ENCODE data around the gene RTN4RL1. TPM values are rescaled to one million over a fixed set of nuclear protein-coding genes. Genes with fewer than 3 reads are reported as not detected.

Gene RTN4RL1
- total and polyA plus RNA-seq, 2 of the 13 experiments (the other 11 are each of a cell fraction or from before 2014, with no cell fraction given) = 0.01 TPM; not detected in 1

GRCh38 chr17:1997927-1998742 lies 27.0 kb downstream of the RTN4RL1 start (continued):
- TF ChIP-seq ARID4A (CRISPR knock-in tag; IDR thresholded peaks at IDR 0.05; ENCODE audit: borderline replicate concordance) = peak; percentile 75; the same call in 1 of the 2 replicates
- TF ChIP-seq DBP (CRISPR knock-in tag; IDR thresholded peaks at IDR 0.05; ENCODE audit: not compliant biosample characterization) = no peak
- no peak for TF ChIP-seq SMYD3 (CRISPR knock-in tag; IDR thresholded peaks at IDR 0.05)
- no peak for TF ChIP-seq ZNF343 (CRISPR knock-in tag; IDR thresholded peaks at IDR 0.05)
- no peak for TF ChIP-seq LBX2 (CRISPR knock-in tag; IDR thresholded peaks at IDR 0.05; ENCODE audit: borderline replicate concordance)
- TF ChIP-seq FOXM1 (CRISPR knock-in tag; IDR thresholded peaks at IDR 0.05) = no peak
- TF ChIP-seq, protein P1, sequence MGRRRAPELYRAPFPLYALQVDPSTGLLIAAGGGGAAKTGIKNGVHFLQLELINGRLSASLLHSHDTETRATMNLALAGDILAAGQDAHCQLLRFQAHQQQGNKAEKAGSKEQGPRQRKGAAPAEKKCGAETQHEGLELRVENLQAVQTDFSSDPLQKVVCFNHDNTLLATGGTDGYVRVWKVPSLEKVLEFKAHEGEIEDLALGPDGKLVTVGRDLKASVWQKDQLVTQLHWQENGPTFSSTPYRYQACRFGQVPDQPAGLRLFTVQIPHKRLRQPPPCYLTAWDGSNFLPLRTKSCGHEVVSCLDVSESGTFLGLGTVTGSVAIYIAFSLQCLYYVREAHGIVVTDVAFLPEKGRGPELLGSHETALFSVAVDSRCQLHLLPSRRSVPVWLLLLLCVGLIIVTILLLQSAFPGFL (CRISPR knock-in tag; IDR thresholded peaks at IDR 0.05) = no peak
- TF ChIP-seq JUND (CRISPR knock-in tag; IDR thresholded peaks at IDR 0.05) = no peak
- no peak for TF ChIP-seq AFF4 (CRISPR knock-in tag; IDR thresholded peaks at IDR 0.05)
- no peak for TF ChIP-seq CBX5 (CRISPR knock-in tag; IDR thresholded peaks at IDR 0.05; ENCODE audit: borderline replicate concordance)
- no peak for TF ChIP-seq ATM (IDR thresholded peaks at IDR 0.05; ENCODE audit: borderline replicate concordance)
- TF ChIP-seq NFRKB (IDR thresholded peaks at IDR 0.05) = no peak
- TF ChIP-seq KLF15 (CRISPR knock-in tag; IDR thresholded peaks at IDR 0.05; ENCODE audit: borderline replicate concordance) = no peak
- TF ChIP-seq GZF1 (CRISPR knock-in tag; IDR thresholded peaks at IDR 0.05) = no peak
- no peak for TF ChIP-seq ZNF225 (CRISPR knock-in tag; IDR thresholded peaks at IDR 0.05)
- no peak for TF ChIP-seq ZNF234 (CRISPR knock-in tag; conservative IDR thresholded peaks at IDR 0.05)
- no peak for TF ChIP-seq ZC3H4 (CRISPR knock-in tag; IDR thresholded peaks at IDR 0.05; ENCODE audit: borderline replicate concordance)
- 0 out of 2 replicates have a peak, but pooled peaks have one; percentile 25 for TF ChIP-seq ZNF205 (CRISPR knock-in tag; IDR thresholded peaks at IDR 0.05)
- TF ChIP-seq ESRRA (CRISPR knock-in tag; IDR thresholded peaks at IDR 0.05; ENCODE audit: low read depth) = no peak

Data from HepG2 (cell line).